Erythroblast (primary cell): ENCODE measurements around the gene CYFIP2.

Experiments used
- GATA1 ChIP-seq: IDR thresholded peaks from 2 replicates; pipeline ENCODE4 v1.6.1; 2011; ENCODE audit warnings: low read depth, mild to moderate bottlenecking, control low read depth, low read length, moderate library complexity
- POLR2A ChIP-seq: IDR thresholded peaks from 2 replicates; pipeline ENCODE4 v1.6.1; 2011; ENCODE audit warnings: mild to moderate bottlenecking, low read length

GRCh38 chr5:157294407-157295091 lies 28.6 kb downstream of the CYFIP2 start:
- TF ChIP-seq POLR2A (no peak), GATA1 (no peak)
